A204.1 (cell line): ENCODE measurements around the gene MSH5.
"Not testable (repeated sequence)": the region's sequence is repeated elsewhere in the genome, so short reads cannot be mapped to it uniquely, and the experiment has no call there.

ENCODE experiments used
- FAIRE-seq: peaks from 2 replicates; lab custom pipeline; 2012; peaks lifted over from hg19 to GRCh38; lab: Jason Lieb, UNC

The MSH5 gene

DNA sequence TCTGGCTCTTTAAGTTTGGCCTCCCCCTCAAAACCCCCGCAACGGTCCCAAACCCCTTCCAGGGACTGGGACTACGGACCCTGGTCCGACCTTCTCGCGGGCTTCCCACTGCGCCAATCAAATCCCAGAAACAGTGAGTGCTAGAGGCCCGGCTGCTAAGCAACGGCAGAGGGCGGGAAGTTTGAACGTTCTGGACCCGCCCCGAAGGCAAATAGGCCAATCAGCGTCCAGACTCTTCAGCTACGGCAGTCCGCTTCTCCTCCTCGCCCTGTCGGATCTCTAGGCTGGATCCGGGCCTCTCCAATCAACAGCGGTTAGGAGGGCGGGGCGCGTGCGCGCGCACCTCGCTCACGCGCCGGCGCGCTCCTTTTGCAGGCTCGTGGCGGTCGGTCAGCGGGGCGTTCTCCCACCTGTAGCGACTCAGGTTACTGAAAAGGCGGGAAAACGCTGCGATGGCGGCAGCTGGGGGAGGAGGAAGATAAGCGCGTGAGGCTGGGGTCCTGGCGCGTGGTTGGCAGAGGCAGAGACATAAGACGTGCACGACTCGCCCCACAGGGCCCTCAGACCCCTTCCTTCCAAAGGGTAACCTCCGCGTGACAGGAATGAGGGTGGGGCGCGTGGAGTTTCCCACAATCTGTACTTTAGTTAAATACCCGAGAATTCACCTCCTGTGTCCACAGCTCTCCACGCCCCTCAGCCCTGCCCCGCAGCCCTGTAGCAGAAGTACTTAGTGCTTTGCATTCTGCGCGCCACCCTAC lies at the start of gene MSH5:
Gene MSH5, plus strand, starts transcription at position 367 of the 758 bp plus-strand sequence. CDS start 462 bp downstream, outside the sequence.
- FAIRE-seq, result peak; percentile 92

DNA sequence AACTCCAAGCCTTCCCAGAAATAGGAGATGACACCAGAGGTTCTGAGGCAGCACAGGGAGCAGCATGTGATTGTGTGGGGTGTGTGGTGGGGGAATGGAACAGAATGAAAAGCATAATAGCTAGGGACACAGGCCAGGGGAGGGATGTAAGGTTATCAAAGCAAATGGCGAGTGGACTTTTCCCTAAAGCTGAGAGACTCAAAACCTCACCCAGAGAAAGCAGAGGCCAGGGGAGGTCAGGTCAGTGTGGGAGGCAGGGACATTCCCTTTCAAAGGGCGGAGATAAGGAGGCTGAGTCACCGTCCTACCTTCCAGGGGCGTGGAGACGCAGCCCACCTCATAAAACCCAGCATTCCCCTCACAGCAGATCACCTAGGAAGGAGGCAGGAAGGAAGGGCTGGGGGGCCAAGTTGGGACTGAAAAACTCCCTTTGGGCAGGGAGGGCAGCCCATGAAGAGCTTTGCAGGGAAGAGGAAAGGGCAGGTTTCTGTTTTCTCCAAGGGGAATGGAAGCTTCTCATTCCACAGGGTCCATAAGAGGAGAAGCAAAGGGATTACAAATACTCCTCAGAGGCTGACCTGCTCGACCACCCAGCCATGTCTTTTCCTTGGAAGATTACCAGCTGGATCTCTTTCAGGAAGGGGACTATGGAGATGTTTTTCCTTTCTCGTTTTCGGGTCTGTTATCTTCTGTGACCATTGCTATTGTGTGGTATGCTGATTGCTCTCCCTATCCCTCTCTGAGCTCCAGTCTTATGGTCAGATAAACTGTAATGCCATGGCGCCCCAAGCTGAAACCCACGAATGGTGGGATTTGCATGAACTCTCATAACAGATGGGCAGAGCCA lies 49.4 kb upstream of the MSH5 start:
- no peak for FAIRE-seq

DNA sequence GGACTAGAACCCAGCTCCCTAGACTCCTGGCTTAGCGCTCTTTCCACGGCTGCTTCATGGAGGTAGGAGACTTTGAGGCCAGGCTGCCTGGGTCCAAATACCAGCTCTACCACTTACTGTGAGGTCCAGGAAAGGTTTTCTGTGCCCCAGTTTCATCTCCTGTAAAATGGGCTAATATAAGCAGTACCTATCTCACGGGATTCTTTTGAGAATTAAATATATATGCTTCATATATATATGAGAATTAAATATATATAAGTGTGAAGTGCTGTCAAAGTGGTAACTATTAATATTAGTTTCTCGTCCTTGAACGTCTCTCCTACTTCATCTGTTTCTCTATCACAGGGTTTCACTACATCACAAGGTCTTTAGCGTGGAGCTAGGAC lies 48.7 kb upstream of the MSH5 start:
- no peak for FAIRE-seq

DNA sequence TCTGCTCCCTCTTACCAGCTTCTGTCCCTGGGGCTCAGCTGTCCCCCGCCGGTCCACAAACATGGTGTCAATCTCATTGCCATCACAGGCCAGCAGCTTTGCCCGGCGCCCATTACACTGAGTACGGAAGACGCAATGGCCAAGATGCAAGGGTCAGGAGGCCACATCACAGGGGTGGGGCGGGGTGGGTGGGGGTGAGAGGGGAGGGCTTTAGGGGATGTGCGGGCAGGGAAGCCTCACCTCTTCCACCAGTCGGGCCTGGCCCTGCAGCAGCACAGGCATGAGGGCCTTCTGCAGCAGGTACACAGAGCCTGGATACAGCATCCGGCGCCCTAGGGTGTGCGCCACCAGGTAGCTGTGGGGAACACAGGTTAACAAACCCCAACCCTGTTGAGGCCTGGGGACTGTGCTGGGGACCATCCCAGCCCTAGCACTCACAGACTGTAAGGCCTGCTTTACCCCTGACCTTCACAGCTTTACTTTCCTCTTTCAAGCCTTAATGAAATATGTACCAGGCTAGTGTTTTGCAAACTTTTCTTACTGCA lies 48.2 kb upstream of the MSH5 start:
- no peak for FAIRE-seq

DNA sequence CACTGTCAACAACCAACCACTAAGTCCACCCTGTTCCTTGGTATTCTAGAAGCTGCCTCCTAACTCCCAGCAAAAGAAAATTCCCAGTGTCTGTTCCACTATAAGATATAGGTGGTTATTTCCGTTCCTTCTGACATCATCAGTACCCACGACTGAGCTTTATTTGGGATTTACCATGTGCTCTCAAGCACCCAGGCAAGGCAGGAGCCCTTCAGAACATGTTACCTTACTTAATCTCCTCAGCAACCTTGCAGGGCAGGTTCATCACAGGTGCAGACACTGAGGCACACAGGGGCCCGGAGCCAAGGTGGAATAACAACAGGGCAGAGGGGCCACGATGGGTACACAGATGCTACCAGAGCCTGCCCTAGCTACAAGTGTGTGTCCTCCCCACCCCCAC lies 47.5 kb upstream of the MSH5 start:
- no peak for FAIRE-seq

DNA sequence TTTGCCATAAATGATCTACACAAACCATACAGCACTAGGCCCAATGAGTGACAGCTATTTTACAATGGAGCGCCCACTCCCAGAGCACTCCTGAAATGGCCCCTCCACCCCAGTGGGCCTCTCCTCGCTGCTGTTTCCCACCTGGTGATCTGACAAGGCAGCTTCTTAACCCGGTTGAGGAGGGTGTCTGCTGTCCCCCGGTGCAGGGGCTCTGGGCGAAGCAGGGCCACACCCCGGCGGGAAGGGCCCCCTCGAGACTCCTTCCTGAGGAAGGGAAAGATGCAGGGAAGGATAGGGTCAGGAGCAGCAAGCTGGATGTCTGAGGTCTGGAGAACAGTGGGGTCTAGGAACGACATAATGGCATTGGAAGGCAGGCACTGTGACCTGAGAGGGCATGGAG lies 46.9 kb upstream of the MSH5 start:
- no peak for FAIRE-seq

DNA sequence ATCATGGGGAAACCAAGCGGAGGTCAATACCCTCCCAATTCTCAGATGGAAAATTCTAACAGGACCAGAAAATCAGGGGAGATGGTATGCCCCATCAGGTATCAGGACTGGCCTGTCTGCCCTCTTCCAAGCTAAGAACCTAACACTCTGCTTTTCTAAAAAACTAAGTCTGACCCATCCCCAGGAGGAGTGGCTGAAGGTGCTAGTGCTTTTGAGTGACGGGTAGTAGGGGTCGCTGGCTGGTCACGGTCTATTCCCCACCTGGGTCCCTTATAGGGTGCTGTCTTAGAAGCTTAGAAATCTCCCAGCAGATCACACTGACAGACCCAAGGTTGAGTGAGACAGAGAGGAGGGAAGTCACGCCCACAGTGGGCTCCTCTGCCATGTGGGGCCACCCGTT lies 46.3 kb upstream of the MSH5 start:
- no peak for FAIRE-seq

DNA sequence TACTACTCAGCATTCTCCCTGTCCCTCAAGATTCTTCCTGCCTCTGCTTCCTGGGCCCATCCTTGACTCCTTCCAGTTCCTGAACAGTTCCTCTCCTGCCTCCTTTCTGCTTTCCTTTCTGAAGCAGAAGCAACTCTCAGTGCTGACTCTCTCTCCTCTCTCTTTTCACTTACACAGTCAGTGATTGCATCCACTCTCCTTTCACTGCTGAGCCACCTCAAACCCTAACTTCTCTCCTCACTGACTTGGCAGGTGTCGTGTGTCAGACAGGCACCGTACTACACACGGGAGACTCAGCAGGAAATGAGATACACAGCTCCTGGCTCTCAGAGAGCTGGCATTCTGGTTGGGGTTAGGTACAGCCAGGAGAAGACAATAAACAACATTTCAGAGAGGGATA lies 42.2 kb upstream of the MSH5 start:
- no peak for FAIRE-seq

DNA sequence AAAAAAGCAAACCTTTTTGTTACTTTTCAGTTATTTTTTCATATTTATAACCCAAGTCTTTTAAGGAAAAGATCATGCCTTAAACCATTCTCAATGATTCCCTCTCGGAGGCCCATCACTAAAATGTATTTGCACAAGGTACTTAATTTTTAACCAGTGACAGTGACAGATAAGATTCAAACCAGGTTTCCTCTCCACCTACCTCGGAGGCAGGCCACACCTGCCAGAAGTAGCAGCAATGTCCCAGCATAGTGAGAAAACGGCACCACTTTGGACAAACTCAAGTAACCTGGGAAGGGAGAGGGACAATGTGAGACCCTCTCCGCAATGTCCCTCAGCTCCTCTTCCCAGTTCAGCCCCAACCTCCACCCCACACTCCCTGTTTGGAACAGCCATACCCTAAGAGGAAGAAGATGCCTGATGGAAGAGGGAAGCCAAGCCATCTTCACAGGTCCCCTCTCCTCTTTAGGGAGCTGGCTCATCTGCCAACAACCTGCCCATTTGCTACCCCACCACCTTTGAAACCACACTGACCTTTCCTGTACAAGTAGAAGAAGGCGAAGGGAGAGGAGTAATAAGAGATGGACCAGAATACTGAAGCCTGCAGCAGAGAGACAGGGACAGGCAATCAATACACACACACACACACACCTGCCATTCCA lies 38.9 kb upstream of the MSH5 start:
- FAIRE-seq, result no peak

DNA sequence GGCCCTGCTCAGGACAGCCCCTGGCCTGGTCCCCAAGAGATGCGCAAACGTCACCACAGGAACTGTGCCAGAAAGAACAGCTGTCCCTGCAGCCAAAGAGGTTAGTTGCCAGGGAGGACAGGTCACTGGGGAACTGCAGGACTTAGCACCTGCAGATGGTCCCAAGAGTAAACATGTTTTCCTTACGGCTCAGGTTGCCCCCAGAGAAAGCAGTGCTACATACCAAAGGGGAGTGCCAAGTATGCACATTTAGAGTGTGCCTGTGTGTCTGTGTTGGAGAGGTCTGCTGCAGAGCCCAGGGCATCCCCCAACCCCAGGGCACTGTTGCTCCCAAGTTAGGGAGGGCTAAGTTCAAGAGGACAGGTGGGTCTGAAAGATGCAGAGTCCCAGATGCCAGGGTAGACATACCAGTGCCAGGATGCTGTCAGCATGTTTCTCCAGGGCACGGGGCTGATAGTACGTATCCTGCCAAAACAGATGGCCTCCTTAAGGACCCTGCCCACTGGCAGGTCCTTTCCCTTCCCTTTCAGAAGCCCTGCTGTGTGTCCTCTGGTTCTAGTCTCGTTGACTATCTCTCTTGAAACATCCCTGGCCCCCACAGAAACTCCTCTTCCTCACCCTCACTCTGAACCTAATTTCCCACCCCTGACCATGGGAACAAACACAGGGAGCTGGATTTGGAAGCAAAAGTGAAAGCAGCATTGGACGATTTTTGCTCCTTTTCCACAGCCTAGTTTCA lies 38.0 kb upstream of the MSH5 start:
- FAIRE-seq, result no peak

DNA sequence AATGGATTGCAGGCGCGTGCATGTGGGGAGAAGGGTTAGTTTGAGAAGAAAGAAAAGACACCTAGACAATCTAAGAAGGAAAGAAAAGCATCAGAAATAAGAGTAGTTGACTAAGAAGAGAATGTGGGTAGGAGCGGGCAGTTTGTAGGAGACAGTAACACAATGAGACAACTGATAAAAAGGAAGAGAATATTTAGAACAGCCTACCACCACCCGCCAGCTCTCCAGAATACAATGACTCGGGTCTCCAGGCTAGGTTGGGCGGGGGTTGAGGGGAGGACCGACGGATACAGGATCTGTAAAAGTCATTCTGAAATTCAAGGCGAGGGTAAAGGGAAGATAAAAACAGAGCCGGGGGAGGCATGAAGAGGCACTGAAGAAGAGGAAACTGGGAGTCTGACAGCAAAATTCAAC lies 37.4 kb upstream of the MSH5 start:
- no peak for FAIRE-seq

DNA sequence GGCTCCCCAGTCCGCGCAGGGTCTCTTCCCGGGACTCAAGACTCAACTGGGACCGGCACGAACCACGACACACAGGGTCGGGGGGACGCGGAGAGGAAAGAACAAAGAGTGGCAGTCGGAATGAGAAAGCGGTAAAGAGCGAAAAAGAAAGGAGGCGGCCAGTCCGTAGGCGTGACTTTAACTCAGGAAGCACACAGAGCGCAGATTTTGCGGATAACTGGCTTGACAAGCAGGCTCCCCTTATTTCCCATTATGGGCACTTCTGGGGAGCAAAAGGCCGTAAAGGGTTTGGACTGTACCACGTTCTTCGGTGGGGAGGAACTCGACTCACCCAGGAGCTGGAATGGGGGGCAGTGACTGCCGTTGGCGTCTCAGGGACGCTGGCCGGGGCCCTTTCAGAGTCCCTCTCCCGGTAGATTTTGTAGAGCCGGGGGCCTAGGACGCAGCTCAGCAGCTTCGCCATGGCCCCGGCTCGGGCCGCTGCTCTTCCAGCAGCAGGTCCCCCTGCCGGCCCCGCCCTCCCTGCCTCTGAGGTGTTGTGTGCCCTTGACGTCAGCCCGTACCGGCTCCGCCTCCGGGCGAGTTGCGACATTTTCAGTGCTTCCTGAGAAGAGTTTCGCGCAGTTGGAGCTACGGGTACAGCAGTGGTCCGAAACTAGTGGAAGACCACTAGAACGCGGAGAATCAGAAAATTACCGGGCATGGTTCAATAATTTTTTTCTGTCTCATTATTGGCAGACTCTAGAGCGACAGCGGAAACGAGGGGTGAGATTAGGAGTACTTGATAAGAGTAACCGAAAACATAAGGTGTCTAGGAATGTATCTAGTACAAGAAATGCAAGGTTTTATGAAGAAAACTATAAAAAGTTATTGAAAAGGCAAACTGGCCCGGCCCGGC lies 36.7 kb upstream of the MSH5 start, which contains the start of gene ABHD16A:
Gene ABHD16A, minus strand, starts transcription at position 506 of the 898 bp plus-strand sequence. Its CDS starts 43 bp downstream, at position 463.
- FAIRE-seq, result peak; percentile 96

DNA sequence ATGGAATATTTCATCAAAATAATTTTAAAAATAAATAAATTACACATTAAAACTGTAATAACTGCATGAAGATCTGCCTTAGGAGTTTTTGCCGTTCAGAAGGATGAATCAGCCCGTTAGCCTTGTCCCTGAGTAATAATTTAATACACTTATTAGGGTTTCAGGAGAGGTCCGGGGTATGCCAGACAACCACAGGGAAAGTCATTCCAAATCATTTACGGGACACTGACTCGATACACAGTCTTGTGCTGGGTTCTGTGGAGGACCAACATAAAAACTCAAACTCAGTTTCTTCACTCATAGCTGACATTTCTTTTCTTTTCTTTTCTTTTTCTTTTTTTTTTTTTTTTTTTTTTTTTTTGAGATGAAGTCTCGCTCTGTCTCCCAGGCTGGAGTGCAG lies 33.9 kb upstream of the MSH5 start:
- FAIRE-seq, result no peak

DNA sequence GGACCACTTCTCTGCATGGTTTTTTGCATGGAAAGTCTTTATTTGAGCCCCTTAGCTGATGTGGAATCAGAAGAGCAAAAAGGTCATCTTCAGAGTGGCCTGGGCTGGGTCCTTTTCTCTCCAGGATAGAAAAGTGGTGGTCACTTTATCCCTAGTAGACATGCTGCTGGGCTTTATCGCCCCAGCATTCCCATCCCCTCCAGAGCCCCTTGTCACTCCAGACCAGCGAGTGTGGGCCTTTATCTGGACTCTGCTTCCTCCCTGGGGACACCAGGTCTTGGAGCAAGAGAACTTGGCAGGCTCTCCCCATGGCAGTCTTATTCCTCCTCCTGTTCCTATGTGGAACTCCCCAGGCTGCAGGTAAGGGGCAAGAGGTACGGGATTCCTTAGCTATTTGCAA lies 33.2 kb upstream of the MSH5 start, which contains the start of gene LY6G6F:
Gene LY6G6F, plus strand, starts transcription at position 268 of the 400 bp plus-strand sequence. Its CDS starts 41 bp downstream, at position 309.
- no peak for FAIRE-seq

DNA sequence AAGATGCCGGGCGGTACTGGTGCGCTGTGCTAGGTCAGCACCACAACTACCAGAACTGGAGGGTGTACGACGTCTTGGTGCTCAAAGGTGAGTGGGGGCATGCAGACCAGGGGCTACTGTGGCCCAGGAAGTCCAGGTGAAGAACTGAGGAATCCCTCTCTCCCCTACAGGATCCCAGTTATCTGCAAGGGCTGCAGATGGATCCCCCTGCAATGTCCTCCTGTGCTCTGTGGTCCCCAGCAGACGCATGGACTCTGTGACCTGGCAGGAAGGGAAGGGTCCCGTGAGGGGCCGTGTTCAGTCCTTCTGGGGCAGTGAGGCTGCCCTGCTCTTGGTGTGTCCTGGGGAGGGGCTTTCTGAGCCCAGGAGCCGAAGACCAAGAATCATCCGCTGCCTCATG lies 32.1 kb upstream of the MSH5 start:
- FAIRE-seq, result no peak

DNA sequence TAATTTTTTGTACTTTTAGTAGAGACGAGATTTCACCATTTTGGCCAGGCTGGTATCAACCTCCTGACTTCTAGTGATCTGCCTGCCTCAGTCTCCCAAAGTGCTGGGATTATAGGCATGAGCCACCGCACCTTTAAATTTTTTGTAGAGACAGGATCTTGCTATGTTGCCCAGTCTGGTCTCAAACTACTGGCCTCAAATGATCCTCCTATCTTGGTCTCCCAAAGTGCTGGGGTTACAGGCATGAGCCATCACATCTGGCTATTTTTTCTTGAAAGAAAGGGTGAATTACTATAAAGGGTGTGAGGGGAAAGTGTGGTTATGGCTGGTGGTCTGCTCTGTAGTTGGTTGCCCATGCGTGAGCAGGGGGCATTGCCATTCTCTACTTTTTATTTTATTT lies 31.6 kb upstream of the MSH5 start:
- no peak for FAIRE-seq

DNA sequence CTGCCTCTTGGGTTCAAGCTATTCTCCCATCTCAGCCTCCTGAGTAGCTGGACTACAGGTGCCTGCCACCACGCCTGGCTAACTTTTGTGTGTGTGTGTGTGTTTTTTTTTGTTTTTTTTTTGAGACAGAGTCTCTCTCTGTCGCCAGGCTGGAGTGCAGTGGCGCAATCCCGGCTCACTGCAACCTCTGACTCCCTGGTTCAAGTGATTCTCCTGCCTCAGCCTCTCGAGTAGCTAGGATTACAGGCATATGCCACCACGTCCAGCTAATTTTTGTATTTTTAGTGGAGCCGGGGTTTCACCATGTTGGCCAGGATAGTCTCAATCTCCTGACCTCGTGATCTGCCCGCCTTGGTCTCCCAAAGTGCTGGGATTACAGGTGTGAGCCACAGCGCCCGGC lies 30.6 kb upstream of the MSH5 start:
- not testable (repeated sequence) for FAIRE-seq

DNA sequence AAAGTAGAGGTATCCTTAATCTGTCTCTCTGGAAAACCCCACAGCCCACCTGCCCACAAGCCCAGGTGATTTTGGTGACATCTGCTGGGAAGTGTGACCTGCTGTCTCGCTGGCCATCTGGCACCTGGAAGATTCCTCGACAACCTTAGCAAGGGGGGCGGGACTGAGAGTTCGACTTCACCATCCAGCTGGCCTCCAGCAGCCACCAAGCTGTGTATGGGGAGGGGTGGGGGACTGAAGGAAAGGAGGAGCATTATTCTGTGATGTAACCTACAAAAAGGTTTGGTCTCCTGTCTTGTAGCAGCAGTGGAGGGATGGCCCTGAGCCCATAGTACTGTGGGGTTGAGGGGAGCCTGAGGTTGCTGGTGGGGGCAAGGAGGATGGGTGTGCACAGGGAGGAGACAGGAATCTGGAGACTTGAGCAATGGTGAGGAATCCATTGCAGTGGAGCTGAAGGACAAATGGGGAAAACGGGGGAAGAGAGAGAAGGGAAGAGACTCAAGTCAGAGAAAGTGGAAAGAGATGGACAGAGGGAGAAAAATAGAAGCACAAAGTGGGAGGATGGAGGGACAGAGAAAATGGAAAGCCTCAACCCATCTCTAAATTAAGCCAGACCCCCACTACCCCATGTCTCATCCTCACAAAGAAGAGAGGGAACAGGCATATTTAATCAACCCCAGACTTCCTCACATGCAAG lies 29.1 kb upstream of the MSH5 start:
- FAIRE-seq, result no peak

DNA sequence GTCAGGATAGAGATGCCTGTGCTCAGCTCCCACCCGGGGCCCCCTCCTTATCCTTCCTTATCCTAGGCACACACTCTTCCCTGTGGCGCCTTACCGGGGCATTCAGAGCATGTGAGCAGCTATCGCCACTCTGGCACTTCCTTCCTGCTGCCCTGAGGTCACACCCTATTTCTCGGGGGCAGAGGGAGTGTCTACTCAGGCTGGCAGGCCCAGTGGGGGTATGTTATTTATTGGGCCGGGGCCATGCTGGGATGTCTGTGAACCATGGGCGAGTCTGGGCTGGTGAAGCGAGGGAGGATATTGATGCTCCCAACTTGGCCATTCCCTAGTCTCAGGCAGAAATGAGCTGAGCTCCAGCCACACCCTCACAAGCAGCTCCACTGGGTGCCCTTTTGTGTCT lies 28.6 kb upstream of the MSH5 start:
- FAIRE-seq, result no peak

DNA sequence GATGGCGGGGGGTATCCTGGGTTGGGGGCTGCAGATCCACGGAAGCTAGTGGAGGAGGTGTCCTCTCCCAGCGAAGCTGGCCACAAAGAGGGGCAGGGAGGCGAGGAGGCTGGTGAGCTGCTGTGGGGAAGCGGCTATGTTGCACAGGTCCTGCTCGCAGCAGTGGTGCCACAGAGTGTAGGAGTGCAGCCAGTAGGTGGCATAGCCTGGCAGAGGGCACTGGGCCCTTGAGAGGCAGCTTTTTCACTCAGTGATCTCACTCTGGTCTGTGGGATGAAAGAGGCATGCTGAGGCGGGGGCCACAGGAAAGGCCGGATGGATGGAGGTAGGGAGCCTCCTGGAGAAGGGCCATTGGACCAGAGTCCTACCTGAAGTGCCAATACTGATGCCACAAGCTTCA lies 27.5 kb upstream of the MSH5 start:
- FAIRE-seq, result no peak
